Measurements from ENCODE around the gene ACOT13. TPM values are rescaled to one million over a fixed set of nuclear protein-coding genes. Genes with fewer than 3 reads are reported as not detected.

The ACOT13 gene
- total RNA-seq, 1 experiment from 2014 or later: 79.2 TPM

DNA sequence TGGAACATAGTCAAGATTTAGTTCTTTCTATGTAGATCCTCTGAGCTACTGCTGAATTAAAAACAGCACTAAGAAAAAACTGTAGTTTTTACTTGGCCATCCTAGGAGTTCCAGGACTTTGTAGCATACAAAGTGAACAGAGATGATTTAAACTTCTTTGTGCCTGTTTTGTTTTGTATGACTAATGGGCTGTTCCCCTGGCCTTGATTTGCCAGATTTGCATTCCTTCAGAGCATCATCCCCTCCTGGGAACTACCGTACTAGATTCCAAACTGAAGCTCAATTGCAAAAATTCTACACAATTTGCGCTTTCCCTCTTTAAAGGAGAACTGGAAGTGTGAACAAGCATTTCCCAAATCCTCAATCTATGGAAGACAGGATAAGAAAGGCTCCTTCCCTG is 23.1 kb downstream of the ACOT13 start:
- peaks cover 5% of the 10 kb centered on the region; the same call in 1 of the 2 replicates for H3K9me2 ChIP-seq (ENCODE audit: insufficient read depth)
- H3K79me2 ChIP-seq (ENCODE audit: low read depth): no peaks in the 10 kb centered on the region
- peaks cover 11% of the 10 kb centered on the region for H3K4me1 ChIP-seq (replicated peaks; ENCODE audit: insufficient read depth)
- no peak overlapping the region for H3K4me3 ChIP-seq
- H3F3A ChIP-seq (ENCODE audit: insufficient read depth, low read depth): no peaks in the 10 kb centered on the region; the same call in 1 of the 2 replicates
- H3K4me2 ChIP-seq: no peak overlapping the region
- no peak overlapping the region for H3K27ac ChIP-seq
- POLR2A ChIA-PET (ENCODE audit: unreplicated experiment): no interaction called here
- no peaks in the 10 kb centered on the region for H4K20me1 ChIP-seq (ENCODE audit: insufficient read depth)
- TF ChIP-seq EZH2 (IDR thresholded peaks at IDR 0.05; ENCODE audit: low read depth): no peak
- TF ChIP-seq, protein P1, sequence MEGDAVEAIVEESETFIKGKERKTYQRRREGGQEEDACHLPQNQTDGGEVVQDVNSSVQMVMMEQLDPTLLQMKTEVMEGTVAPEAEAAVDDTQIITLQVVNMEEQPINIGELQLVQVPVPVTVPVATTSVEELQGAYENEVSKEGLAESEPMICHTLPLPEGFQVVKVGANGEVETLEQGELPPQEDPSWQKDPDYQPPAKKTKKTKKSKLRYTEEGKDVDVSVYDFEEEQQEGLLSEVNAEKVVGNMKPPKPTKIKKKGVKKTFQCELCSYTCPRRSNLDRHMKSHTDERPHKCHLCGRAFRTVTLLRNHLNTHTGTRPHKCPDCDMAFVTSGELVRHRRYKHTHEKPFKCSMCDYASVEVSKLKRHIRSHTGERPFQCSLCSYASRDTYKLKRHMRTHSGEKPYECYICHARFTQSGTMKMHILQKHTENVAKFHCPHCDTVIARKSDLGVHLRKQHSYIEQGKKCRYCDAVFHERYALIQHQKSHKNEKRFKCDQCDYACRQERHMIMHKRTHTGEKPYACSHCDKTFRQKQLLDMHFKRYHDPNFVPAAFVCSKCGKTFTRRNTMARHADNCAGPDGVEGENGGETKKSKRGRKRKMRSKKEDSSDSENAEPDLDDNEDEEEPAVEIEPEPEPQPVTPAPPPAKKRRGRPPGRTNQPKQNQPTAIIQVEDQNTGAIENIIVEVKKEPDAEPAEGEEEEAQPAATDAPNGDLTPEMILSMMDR (conservative IDR thresholded peaks at IDR 0.05): no peak
- intact Hi-C loops (cut with micrococcal nuclease; ENCODE audit: unreplicated experiment): no loop called here
- no peak overlapping the region for H2AFZ ChIP-seq
- H3K27me3 ChIP-seq (ENCODE audit: insufficient read depth, low read depth): no peaks in the 10 kb centered on the region
- no peaks in the 10 kb centered on the region for H3K9me3 ChIP-seq (ENCODE audit: insufficient read depth, low read depth)
- no TSS peak for BruUV-seq (replicated peaks)
- 0 out of 2 replicates have a peak, but pooled peaks cover 4% of the 10 kb centered on the region for H3K36me3 ChIP-seq (ENCODE audit: low read depth)
- CTCF ChIA-PET: interaction anchor here (0.6 kb wide), 1 partner anchor 104 kb away, joined by 3 read pairs; no protein-coding TSS in a partner anchor
- no peak for DNase-seq

DNA sequence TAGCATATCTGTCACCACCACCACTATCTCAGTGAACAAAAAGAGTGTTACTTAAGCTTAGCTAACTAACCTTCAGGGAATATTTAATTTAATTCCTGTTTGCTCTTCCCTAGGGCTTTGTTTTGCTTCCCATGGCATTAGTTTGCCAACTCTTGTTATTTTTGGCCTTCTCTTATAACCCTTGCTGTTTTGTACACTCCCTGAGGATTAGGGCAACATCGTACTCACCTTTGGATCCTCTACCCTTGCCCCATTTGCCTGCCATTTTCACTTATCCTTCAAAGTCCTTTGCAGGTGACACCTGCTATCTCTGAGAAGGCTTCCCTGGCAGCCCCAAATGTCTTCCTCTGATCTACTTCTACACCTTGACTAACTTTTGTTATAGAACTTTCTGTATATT is 23.7 kb downstream of the ACOT13 start:
- TF ChIP-seq, protein P1 (conservative IDR thresholded peaks at IDR 0.05): no peak
- no peak for TF ChIP-seq EZH2 (IDR thresholded peaks at IDR 0.05; ENCODE audit: low read depth)
- Histone ChIP-seq H3K36me3 (ENCODE audit: low read depth) (0 out of 2 replicates have a peak, but pooled peaks cover 4% of the 10 kb centered on the region), H3K79me2 (ENCODE audit: low read depth) (no peaks in the 10 kb centered on the region), H2AFZ (no peak overlapping the region), H3K27ac (no peak overlapping the region), H3F3A (ENCODE audit: insufficient read depth, low read depth) (peaks cover 3% of the 10 kb centered on the region; the same call in 1 of the 2 replicates), H4K20me1 (ENCODE audit: insufficient read depth) (no peaks in the 10 kb centered on the region), H3K4me3 (no peak overlapping the region), H3K4me2 (no peak overlapping the region), H3K9me2 (ENCODE audit: insufficient read depth) (peaks cover 5% of the 10 kb centered on the region; the same call in 1 of the 2 replicates), H3K4me1 (replicated peaks; ENCODE audit: insufficient read depth) (peaks cover 11% of the 10 kb centered on the region), H3K9me3 (ENCODE audit: insufficient read depth, low read depth) (no peaks in the 10 kb centered on the region), H3K27me3 (ENCODE audit: insufficient read depth, low read depth) (no peaks in the 10 kb centered on the region)
- intact Hi-C loops (cut with micrococcal nuclease; ENCODE audit: unreplicated experiment): no loop called here
- no peak for DNase-seq
- ChIA-PET CTCF (no interaction called here), POLR2A (ENCODE audit: unreplicated experiment) (interaction anchor here (0.7 kb wide), 1 partner anchor 68 kb away, joined by 6 read pairs; no protein-coding TSS in a partner anchor)
- BruUV-seq (replicated peaks): no TSS peak

DNA sequence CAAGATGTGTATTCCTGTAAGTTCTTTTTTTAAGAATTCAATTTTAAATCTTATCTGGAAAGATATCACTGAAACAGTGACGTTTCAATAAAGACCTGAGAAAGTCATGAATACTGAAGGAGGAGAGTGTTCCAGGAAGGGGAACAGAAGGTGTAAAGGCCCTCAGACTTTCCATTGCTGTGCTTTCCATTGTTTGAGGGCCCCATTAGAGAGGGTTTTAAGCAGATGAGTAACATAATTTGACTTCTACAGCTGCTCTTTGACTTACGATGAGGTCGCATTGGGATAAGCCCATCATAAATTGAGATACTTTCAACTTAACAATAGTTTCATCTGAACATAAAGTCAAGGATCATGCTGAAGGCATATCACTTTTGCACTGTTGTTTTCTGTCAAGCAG is 24.7 kb downstream of the ACOT13 start:
- peaks cover 7% of the 10 kb centered on the region for H3K4me1 ChIP-seq (replicated peaks; ENCODE audit: insufficient read depth)
- no peaks in the 10 kb centered on the region for H3K79me2 ChIP-seq (ENCODE audit: low read depth)
- no peaks in the 10 kb centered on the region for H3K27me3 ChIP-seq (ENCODE audit: insufficient read depth, low read depth)
- no peak overlapping the region for H3K4me3 ChIP-seq
- H3K9me3 ChIP-seq (ENCODE audit: insufficient read depth, low read depth): no peaks in the 10 kb centered on the region
- no peak for TF ChIP-seq EZH2 (IDR thresholded peaks at IDR 0.05; ENCODE audit: low read depth)
- TF ChIP-seq, protein P1 (conservative IDR thresholded peaks at IDR 0.05): no peak
- H3F3A ChIP-seq (ENCODE audit: insufficient read depth, low read depth): peaks cover 3% of the 10 kb centered on the region; the same call in 1 of the 2 replicates
- CTCF ChIA-PET: interaction anchor here (0.6 kb wide), 1 partner anchor 389 kb away, joined by 6 read pairs; no protein-coding TSS in a partner anchor
- POLR2A ChIA-PET (ENCODE audit: unreplicated experiment): interaction anchor here (0.6 kb wide), 1 partner anchor 63 kb away, joined by 3 read pairs; no protein-coding TSS in a partner anchor
- DNase-seq: no peak
- H3K27ac ChIP-seq: no peak overlapping the region
- H3K36me3 ChIP-seq (ENCODE audit: low read depth): 0 out of 2 replicates have a peak, but pooled peaks cover 4% of the 10 kb centered on the region
- no peak overlapping the region for H3K4me2 ChIP-seq
- no peak overlapping the region for H2AFZ ChIP-seq
- no TSS peak for BruUV-seq (replicated peaks)
- intact Hi-C loops (cut with micrococcal nuclease; ENCODE audit: unreplicated experiment): no loop called here
- no peaks in the 10 kb centered on the region for H4K20me1 ChIP-seq (ENCODE audit: insufficient read depth)
- H3K9me2 ChIP-seq (ENCODE audit: insufficient read depth): peaks cover 5% of the 10 kb centered on the region; the same call in 1 of the 2 replicates
